GM12878 (cell line): ENCODE data around the gene CNNM1. TPM values are rescaled to one million over a fixed set of nuclear protein-coding genes. Genes with fewer than 3 reads are reported as not detected.

Source experiments
- ATAC-seq: fragments of 200-7000 bp; cut with Tn5 transposase; 3 replicates; pipeline ENCODE4 v1.9.1; 2020; ENCODE audit warnings: mild to moderate bottlenecking, moderate library complexity
- BruUV-seq: library from RNA; stranded (reverse); fragments of 400-500 nt; replicated peaks from 2 replicates; lab custom pipeline; 2021; lab: Mats Ljungman, UMichigan
- CTCF ChIA-PET: fragments of 300-600 bp; sonication (Branson Sonifier 250); formaldehyde crosslinking; extraction: SDS; loops from one replicate; lab custom pipeline; 2021; ENCODE audit warnings: inconsistent platforms; lab: Yijun Ruan, JAX
- POLR2A ChIA-PET: fragments of 350-600 bp; formaldehyde crosslinking; extraction: SDS; loops from one replicate; lab custom pipeline; 2021; ENCODE audit warnings: inconsistent platforms; lab: Charles Lee
- RAD21 ChIA-PET: fragments of 300-600 bp; sonication (Branson Sonifier 250); formaldehyde crosslinking; loops from one replicate; lab custom pipeline; 2023; ENCODE audit warnings: antibody characterized with exemption; ENCODE audit not compliant: unreplicated experiment; lab: Charles Lee
- SMC1A ChIA-PET: fragments of 300-600 bp; sonication (Branson Sonifier 250); formaldehyde crosslinking; loops from one replicate; lab custom pipeline; 2023; ENCODE audit not compliant: unreplicated experiment, uncharacterized antibody; lab: Charles Lee
- DNase-seq: peaks from one replicate; pipeline ENCODE4 v3.0.0-alpha.2; 2011; ENCODE audit warnings: low read depth, low spot score
- FAIRE-seq: peaks from 3 replicates; lab custom pipeline; 2011; peaks lifted over from hg19 to GRCh38; lab: Jason Lieb, UNC
- H2AFZ ChIP-seq: 2 replicates; pipeline ENCODE4 v1.6.0; 2011; ENCODE audit warnings: low read depth, low read length, control low read depth; ENCODE audit not compliant: control insufficient read depth
- H3K27ac ChIP-seq: 2 replicates; pipeline ENCODE4 v1.5.1; 2011; ENCODE audit warnings: control low read depth; ENCODE audit not compliant: control insufficient read depth, insufficient read depth
- H3K27me3 ChIP-seq, 2 experiments: replicated peaks in 1 of 2; 2 replicates each; pipeline versions ENCODE4 v1.6.0 to v1.6.1; 2011; ENCODE audit warnings: low read length in 1 of 2; ENCODE audit not compliant: control insufficient read depth in 2 of 2, insufficient read depth in 2 of 2
- H3K36me3 ChIP-seq, 2 experiments: 2 replicates each; pipeline ENCODE4 v1.5.1; 2011; ENCODE audit warnings: low read length in 1 of 2; ENCODE audit not compliant: control insufficient read depth in 2 of 2, insufficient read depth in 2 of 2
- H3K4me1 ChIP-seq: 2 replicates; pipeline ENCODE4 v1.6.1; 2011; ENCODE audit warnings: mild to moderate bottlenecking, low read length, moderate library complexity, mixed read lengths; ENCODE audit not compliant: control insufficient read depth, insufficient read depth
- H3K4me2 ChIP-seq: 2 replicates; pipeline ENCODE4 v1.6.0; 2011; ENCODE audit warnings: control low read depth; ENCODE audit not compliant: control insufficient read depth, insufficient read depth
- H3K4me3 ChIP-seq: fragments of 200-600 bp; sonication (generic); 2 replicates; pipeline ENCODE4 v1.5.1; 2016
- H3K79me2 ChIP-seq: 2 replicates; pipeline ENCODE4 v1.6.0; 2011; ENCODE audit warnings: low read length; ENCODE audit not compliant: control insufficient read depth, insufficient read depth
- H3K9ac ChIP-seq: 2 replicates; pipeline ENCODE4 v1.8.0; 2011; ENCODE audit warnings: low read length, control low read depth, mixed read lengths; ENCODE audit not compliant: control insufficient read depth, insufficient read depth
- H3K9me3 ChIP-seq: replicated peaks from 3 replicates; pipeline ENCODE4 v1.5.1; 2011; ENCODE audit warnings: mild to moderate bottlenecking, low read length; ENCODE audit not compliant: control insufficient read depth, insufficient read depth
- H4K20me1 ChIP-seq: 2 replicates; pipeline ENCODE4 v1.6.0; 2011; ENCODE audit not compliant: control insufficient read depth, insufficient read depth
- ATF2 ChIP-seq: IDR thresholded peaks from 2 replicates; pipeline ENCODE4 v1.6.1; 2012; ENCODE audit warnings: low read length, inconsistent platforms
- BMI1 ChIP-seq: fragments of 450-650 bp; IDR thresholded peaks from 2 replicates; pipeline ENCODE4 v1.6.1; 2016; ENCODE audit warnings: mild to moderate bottlenecking, moderate library complexity, borderline replicate concordance
- CBX3 ChIP-seq: fragments of 200-600 bp; sonication (generic); IDR thresholded peaks from 2 replicates; pipeline ENCODE4 v1.6.1; 2016; ENCODE audit warnings: low read depth, borderline replicate concordance
- ETV6 ChIP-seq, 2 experiments: fragments of 450-650 bp in 1 of 2; IDR thresholded peaks in 1 of 2; conservative IDR thresholded peaks in 1 of 2; 2 replicates each; pipeline ENCODE4 v1.6.1; 2014; ENCODE audit warnings: antibody characterized with exemption in 1 of 2, borderline replicate concordance in 1 of 2, low read depth in 1 of 2, mild to moderate bottlenecking in 1 of 2, moderate library complexity in 1 of 2
- IRF4 ChIP-seq: IDR thresholded peaks from 2 replicates; pipeline ENCODE4 v1.6.1; 2011; ENCODE audit warnings: low read depth, low read length
- IRF5 ChIP-seq: fragments of 450-650 bp; IDR thresholded peaks from 2 replicates; pipeline ENCODE4 v1.6.1; 2017; ENCODE audit warnings: borderline replicate concordance
- JUNB ChIP-seq: IDR thresholded peaks from 2 replicates; pipeline ENCODE4 v1.6.1; 2016; ENCODE audit warnings: antibody characterized with exemption, mild to moderate bottlenecking
- MAX ChIP-seq: IDR thresholded peaks from 2 replicates; pipeline ENCODE4 v1.6.1; 2012; ENCODE audit warnings: low read depth, low read length, improper control_type of control experiment
- MTA2 ChIP-seq: fragments of 450-650 bp; IDR thresholded peaks from 2 replicates; pipeline ENCODE4 v1.6.1; 2016; ENCODE audit warnings: low read depth, mild to moderate bottlenecking, moderate library complexity
- NR2C1 ChIP-seq: fragments of 450-650 bp; IDR thresholded peaks from 2 replicates; pipeline ENCODE4 v1.6.1; 2017; ENCODE audit warnings: antibody characterized with exemption, mild to moderate bottlenecking, moderate library complexity
- NRF1 ChIP-seq: conservative IDR thresholded peaks from 2 replicates; pipeline ENCODE4 v1.6.1; 2011; ENCODE audit warnings: mild to moderate bottlenecking, low read depth, low read length, improper control_type of control experiment
- PAX5 ChIP-seq: IDR thresholded peaks from 2 replicates; pipeline ENCODE4 v1.6.1; 2011; ENCODE audit warnings: low read depth, low read length, borderline replicate concordance
- POLR2A ChIP-seq: IDR thresholded peaks from 2 replicates; pipeline ENCODE4 v1.6.1; 2011; ENCODE audit warnings: low read depth, mild to moderate bottlenecking, low read length
- POU2F2 ChIP-seq: IDR thresholded peaks from 3 replicates; pipeline ENCODE4 v1.6.1; 2011; ENCODE audit warnings: low read depth, mild to moderate bottlenecking, low read length, borderline replicate concordance
- SIX5 ChIP-seq: IDR thresholded peaks from 2 replicates; pipeline ENCODE4 v1.6.1; 2011; ENCODE audit warnings: mild to moderate bottlenecking, low read depth, low read length, moderate library complexity; ENCODE audit not compliant: severe bottlenecking
- SMAD1 ChIP-seq: fragments of 450-650 bp; IDR thresholded peaks from 2 replicates; pipeline ENCODE4 v1.6.1; 2018; ENCODE audit warnings: mild to moderate bottlenecking, low read depth; ENCODE audit not compliant: partially characterized antibody
- SRF ChIP-seq, 2 experiments: IDR thresholded peaks; 2 replicates each; pipeline ENCODE4 v1.6.1; 2011; ENCODE audit warnings: low read depth in 2 of 2, low read length in 2 of 2, mild to moderate bottlenecking in 1 of 2, moderate library complexity in 1 of 2
- STAT1 ChIP-seq: fragments of 450-650 bp; conservative IDR thresholded peaks from 2 replicates; pipeline ENCODE4 v1.6.1; 2014; ENCODE audit warnings: antibody characterized with exemption, mild to moderate bottlenecking
- ZSCAN29 ChIP-seq: fragments of 450-650 bp; IDR thresholded peaks from 2 replicates; pipeline ENCODE4 v1.6.1; 2017; ENCODE audit warnings: mild to moderate bottlenecking, moderate library complexity
- WGBS: methylation state at CpG from one replicate; pipeline ENCODE4 v1.1.6; 2016; ENCODE audit warnings: low lambda C conversion rate; ENCODE audit not compliant: insufficient replicate concordance, insufficient coverage; ENCODE audit errors: missing lambda C conversion rate; 5-methylcytosine and 5-hydroxymethylcytosine counted together
- in situ Hi-C: fragments of 300-500 bp; cut with MboI; formaldehyde crosslinking; loops from 9 replicates; pipeline ENCODE4 v1.14.3; 2018; ENCODE audit warnings: mixed read lengths
- intact Hi-C: fragments of 100-400 bp; cut with micrococcal nuclease; formaldehyde crosslinking; loops from one replicate; pipeline ENCODE4 v1.14.2; 2022; ENCODE audit not compliant: unreplicated experiment
- polyA plus RNA-seq, 11 experiments: library from polyadenylated mRNA; depleted of rRNA in 4 of 11; unstranded in 6 of 11; stranded (reverse) in 5 of 11; fragments of >200 nt; fragmentation: Nextera tagmentation in 4 of 11; fragmentation: Illumina TruSeq in 1 of 11; extraction: Ambion mirVana in 4 of 11; extraction: Trizol in 1 of 11; gene quantifications; 1 replicate in 1 of 11; 2 replicates in 10 of 11; pipeline versions ENCODE4 v1.2.1 to v1.2.3, GENCODE V29; 2011 to 2016; ENCODE audit warnings: inconsistent platforms in 2 of 11, missing spikeins in 2 of 11, low read depth in 1 of 11
- total RNA-seq, 4 experiments: library from RNA; depleted of rRNA in 3 of 4; stranded (reverse); fragments of >200 nt in 3 of 4; fragmentation: Illumina TruSeq in 1 of 4; extraction: Trizol in 1 of 4; gene quantifications; 2 replicates each; pipeline versions ENCODE4 v1.2.1 to v1.2.3, GENCODE V29; 2013 to 2021

CNNM1 gene
- total and polyA plus RNA-seq, 10 of the 15 experiments (the other 5 are each of a cell fraction or from before 2014, with no cell fraction given), result 0.01 TPM; not detected in 9

- RAD21 ChIA-PET, result no interaction called here
- 35% methylated on average over 2 of the region's 2 CpGs for WGBS
Observed at GRCh38 chr10:99318475-99318874, 10.7 kb upstream of the CNNM1 start.

More at GRCh38 chr10:99318475-99318874, 10.7 kb upstream of the CNNM1 start:
- Histone ChIP-seq H3K27me3 (no peaks in the 10 kb centered on the region; a peak in 2 of 4 replicates), H3K4me1 (no peaks in the 10 kb centered on the region), H3K9ac (no peak overlapping the region), H3K9me3 (no peaks in the 10 kb centered on the region), H3K4me3 (no peak overlapping the region), H3K79me2 (no peaks in the 10 kb centered on the region), H3K27ac (no peak overlapping the region), H3K36me3 (no peaks in the 10 kb centered on the region), H3K4me2 (no peak overlapping the region), H4K20me1 (no peaks in the 10 kb centered on the region)
- CTCF ChIA-PET, result no interaction called here
- BruUV-seq, result no TSS peak
- SMC1A ChIA-PET, result no interaction called here
- intact Hi-C loops (no loop called here), in situ Hi-C loops (no loop called here)
- POLR2A ChIA-PET, result no interaction called here
- FAIRE-seq, result no peak
- no peak for DNase-seq
- no peak for TF ChIP-seq ATF2
- TF ChIP-seq SIX5, result no peak
- no peak for TF ChIP-seq STAT1
- TF ChIP-seq SMAD1, result no peak
- no peak for TF ChIP-seq MTA2
- no peak for TF ChIP-seq IRF4
- no peak for TF ChIP-seq ETV6 (conservative IDR thresholded peaks at IDR 0.05 in 1 of 2, IDR thresholded peaks at IDR 0.05 in 1 of 2; ENCODE audit: borderline replicate concordance in 1 of 2, low read depth in 1 of 2)
- no peak for TF ChIP-seq JUNB
- no peak for TF ChIP-seq IRF5
- TF ChIP-seq ZSCAN29, result no peak
- no peak for TF ChIP-seq CBX3
- no peak for TF ChIP-seq MAX
- TF ChIP-seq POU2F2, result no peak
- no peak for TF ChIP-seq SRF (IDR thresholded peaks at IDR 0.05; ENCODE audit: low read depth in 2 of 2, low read length in 2 of 2)
- TF ChIP-seq NRF1, result no peak
- TF ChIP-seq NR2C1, result no peak
- TF ChIP-seq BMI1, result no peak
- TF ChIP-seq POLR2A, result no peak
- no peak for TF ChIP-seq PAX5
- TF ChIP-seq, all 136 proteins: peak for 0
- no peak for ATAC-seq
- H2AFZ ChIP-seq, result no peak overlapping the region
